ENCODE data around the gene LRRC32. TPM values are rescaled to one million over a fixed set of nuclear protein-coding genes. Genes with fewer than 3 reads are reported as not detected.

Gene LRRC32
- total and polyA plus RNA-seq, 10 of the 15 experiments (the other 5 are each of a cell fraction or from before 2014, with no cell fraction given) = 0.56 to 20.8 (median 7.4) TPM

DNA sequence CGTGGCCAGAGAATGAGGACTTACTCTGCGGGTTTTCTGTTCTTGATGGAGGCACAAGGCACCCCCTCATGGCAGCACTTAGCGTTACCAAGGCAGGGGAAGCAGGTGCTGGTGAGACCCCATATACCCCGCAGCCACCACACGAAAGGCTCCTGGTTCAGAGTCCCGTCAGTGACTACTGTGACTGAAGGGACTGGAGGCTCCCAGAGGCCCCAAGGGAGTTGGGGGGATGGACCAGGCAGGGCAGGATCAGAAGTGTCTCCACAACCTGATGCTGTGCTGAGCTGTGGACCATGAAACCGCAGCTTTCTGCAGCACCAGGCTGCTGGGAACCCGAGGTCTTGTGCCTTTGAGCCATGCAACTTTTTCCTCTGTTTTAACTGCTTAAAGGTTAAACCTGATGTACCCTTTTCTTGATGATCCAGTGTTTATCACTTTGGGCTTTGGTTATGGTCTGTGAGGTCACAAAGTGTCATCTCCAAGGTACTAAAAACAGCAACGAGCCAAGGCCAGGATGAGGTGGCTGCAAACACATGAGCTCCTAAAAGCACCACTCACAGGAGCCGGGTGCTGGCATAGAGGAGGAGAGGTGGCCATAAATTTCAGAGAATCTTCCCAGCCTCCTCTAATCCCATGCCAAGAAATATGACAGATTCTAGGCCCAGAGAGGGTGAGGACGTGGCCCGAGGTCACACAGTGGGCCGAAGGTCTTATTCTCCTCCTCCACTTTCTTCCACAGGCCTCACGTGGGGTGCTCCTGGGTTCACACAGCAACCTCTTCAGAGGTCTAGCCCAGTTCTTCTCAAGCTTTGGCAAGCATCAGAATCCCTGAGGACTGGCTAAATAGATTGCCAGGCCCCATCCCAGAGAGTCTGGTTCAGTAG, 4.2 kb upstream of the LRRC32 start:
- ChIA-PET RAD21 (ENCODE audit: unreplicated experiment) (interaction anchor here (1.1 to 14.5 kb wide), 7 partner anchors 11 to 466 kb away, joined by 3 to 187 read pairs (median 23); no protein-coding TSS in a partner anchor), CTCF (interaction anchor here (0.7 to 17.2 kb wide), 8 partner anchors 12 to 124 kb away, joined by 3 to 273 read pairs (median 4); no protein-coding TSS in a partner anchor), POLR2A (interaction anchor here (1.2 to 2.2 kb wide), 2 partner anchors 45 to 63 kb away, joined by 3 to 7 read pairs; no protein-coding TSS in a partner anchor), SMC1A (ENCODE audit: uncharacterized antibody, unreplicated experiment) (interaction anchor here (0.6 to 7.1 kb wide), 12 partner anchors 10 to 81 kb away, joined by 3 to 50 read pairs (median 6); no protein-coding TSS in a partner anchor)
- H3K79me2 ChIP-seq (ENCODE audit: control insufficient read depth, insufficient read depth, low read length) = no peaks in the 10 kb centered on the region
- H4K20me1 ChIP-seq (ENCODE audit: control insufficient read depth, insufficient read depth) = no peaks in the 10 kb centered on the region
- DNase-seq (ENCODE audit: low read depth, low spot score) = peak; percentile 59
- ATAC-seq = peak; percentile 49
- H3K4me2 ChIP-seq (ENCODE audit: control insufficient read depth, insufficient read depth) = peak overlapping the region; percentile 77
- no peaks in the 10 kb centered on the region for H3K9me3 ChIP-seq (replicated peaks; ENCODE audit: control insufficient read depth, insufficient read depth, low read length)
- intact Hi-C loops (cut with micrococcal nuclease; ENCODE audit: unreplicated experiment) (loop anchor here (10.0 kb wide), 1 partner anchor 300 kb away; no protein-coding TSS in a partner anchor), in situ Hi-C loops (cut with MboI) (loop anchor here (5.0 to 10.0 kb wide), 2 partner anchors 47 to 440 kb away; no protein-coding TSS in a partner anchor)
- no peak overlapping the region for H2AFZ ChIP-seq (ENCODE audit: control insufficient read depth, low read depth, low read length)
- H3K36me3 ChIP-seq (ENCODE audit: control insufficient read depth in 2 of 2, insufficient read depth in 2 of 2, low read length in 1 of 2) = no peaks in the 10 kb centered on the region
- H3K27me3 ChIP-seq (replicated peaks in 1 of 2; ENCODE audit: control insufficient read depth in 2 of 2, insufficient read depth in 2 of 2, low read length in 1 of 2) = peaks cover 0 to 5% of the 10 kb centered on the region in 2 experiments; a peak in 1 of 4 replicates
- no TSS peak for BruUV-seq (replicated peaks)
- no peak overlapping the region for H3K4me3 ChIP-seq
- FAIRE-seq = peak; percentile 49
- WGBS (ENCODE audit: insufficient coverage, insufficient replicate concordance, low lambda C conversion rate, missing lambda C conversion rate) = 30% methylated on average over 14 of the region's 14 CpGs
- H3K27ac ChIP-seq (ENCODE audit: control insufficient read depth, insufficient read depth) = peak overlapping the region; percentile 71; the same call in 1 of the 2 replicates
- H3K4me1 ChIP-seq (ENCODE audit: control insufficient read depth, insufficient read depth, low read length) = peaks cover 54% of the 10 kb centered on the region
- no peak overlapping the region for H3K9ac ChIP-seq (ENCODE audit: control insufficient read depth, insufficient read depth, low read length)
- peak; percentile 68 to 77; a peak in 3 of 4 replicates for TF ChIP-seq BHLHE40 (IDR thresholded peaks at IDR 0.05; ENCODE audit: borderline replicate concordance in 1 of 2, low read depth in 2 of 2, low read length in 1 of 2)
- no peak for TF ChIP-seq TAF1 (IDR thresholded peaks at IDR 0.05; ENCODE audit: borderline replicate concordance, low read depth, low read length)
- TF ChIP-seq CBFB (IDR thresholded peaks at IDR 0.05; ENCODE audit: low read depth) = peak; percentile 91
- peak; percentile 44; the same call in 1 of the 2 replicates for TF ChIP-seq NR2F1 (conservative IDR thresholded peaks at IDR 0.05)
- TF ChIP-seq, protein P1, sequence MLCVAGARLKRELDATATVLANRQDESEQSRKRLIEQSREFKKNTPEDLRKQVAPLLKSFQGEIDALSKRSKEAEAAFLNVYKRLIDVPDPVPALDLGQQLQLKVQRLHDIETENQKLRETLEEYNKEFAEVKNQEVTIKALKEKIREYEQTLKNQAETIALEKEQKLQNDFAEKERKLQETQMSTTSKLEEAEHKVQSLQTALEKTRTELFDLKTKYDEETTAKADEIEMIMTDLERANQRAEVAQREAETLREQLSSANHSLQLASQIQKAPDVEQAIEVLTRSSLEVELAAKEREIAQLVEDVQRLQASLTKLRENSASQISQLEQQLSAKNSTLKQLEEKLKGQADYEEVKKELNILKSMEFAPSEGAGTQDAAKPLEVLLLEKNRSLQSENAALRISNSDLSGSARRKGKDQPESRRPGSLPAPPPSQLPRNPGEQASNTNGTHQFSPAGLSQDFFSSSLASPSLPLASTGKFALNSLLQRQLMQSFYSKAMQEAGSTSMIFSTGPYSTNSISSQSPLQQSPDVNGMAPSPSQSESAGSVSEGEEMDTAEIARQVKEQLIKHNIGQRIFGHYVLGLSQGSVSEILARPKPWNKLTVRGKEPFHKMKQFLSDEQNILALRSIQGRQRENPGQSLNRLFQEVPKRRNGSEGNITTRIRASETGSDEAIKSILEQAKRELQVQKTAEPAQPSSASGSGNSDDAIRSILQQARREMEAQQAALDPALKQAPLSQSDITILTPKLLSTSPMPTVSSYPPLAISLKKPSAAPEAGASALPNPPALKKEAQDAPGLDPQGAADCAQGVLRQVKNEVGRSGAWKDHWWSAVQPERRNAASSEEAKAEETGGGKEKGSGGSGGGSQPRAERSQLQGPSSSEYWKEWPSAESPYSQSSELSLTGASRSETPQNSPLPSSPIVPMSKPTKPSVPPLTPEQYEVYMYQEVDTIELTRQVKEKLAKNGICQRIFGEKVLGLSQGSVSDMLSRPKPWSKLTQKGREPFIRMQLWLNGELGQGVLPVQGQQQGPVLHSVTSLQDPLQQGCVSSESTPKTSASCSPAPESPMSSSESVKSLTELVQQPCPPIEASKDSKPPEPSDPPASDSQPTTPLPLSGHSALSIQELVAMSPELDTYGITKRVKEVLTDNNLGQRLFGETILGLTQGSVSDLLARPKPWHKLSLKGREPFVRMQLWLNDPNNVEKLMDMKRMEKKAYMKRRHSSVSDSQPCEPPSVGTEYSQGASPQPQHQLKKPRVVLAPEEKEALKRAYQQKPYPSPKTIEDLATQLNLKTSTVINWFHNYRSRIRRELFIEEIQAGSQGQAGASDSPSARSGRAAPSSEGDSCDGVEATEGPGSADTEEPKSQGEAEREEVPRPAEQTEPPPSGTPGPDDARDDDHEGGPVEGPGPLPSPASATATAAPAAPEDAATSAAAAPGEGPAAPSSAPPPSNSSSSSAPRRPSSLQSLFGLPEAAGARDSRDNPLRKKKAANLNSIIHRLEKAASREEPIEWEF (IDR thresholded peaks at IDR 0.05; ENCODE audit: insufficient replicate concordance, low read depth, low read length) = no peak
- TF ChIP-seq BCL3 (IDR thresholded peaks at IDR 0.05; ENCODE audit: borderline replicate concordance, insufficient read depth, low read depth, low read length, poor library complexity, severe bottlenecking) = peak; percentile 71
- no peak for TF ChIP-seq CREB1 (IDR thresholded peaks at IDR 0.05; ENCODE audit: low read depth)
- TF ChIP-seq RELB (IDR thresholded peaks at IDR 0.05; ENCODE audit: low read depth) = peak; percentile 44; the same call in 1 of the 2 replicates
- TF ChIP-seq PML (IDR thresholded peaks at IDR 0.05; ENCODE audit: low read length) = no peak
- TF ChIP-seq IKZF1 (conservative IDR thresholded peaks at IDR 0.05) = peak; percentile 66
- TF ChIP-seq ATF7 (IDR thresholded peaks at IDR 0.05; ENCODE audit: low read depth) = 0 out of 2 replicates have a peak, but pooled peaks have one; percentile 11
- TF ChIP-seq GABPA (IDR thresholded peaks at IDR 0.05; ENCODE audit: low read depth) = no peak
- TF ChIP-seq PAX5 (IDR thresholded peaks at IDR 0.05; ENCODE audit: borderline replicate concordance, low read depth, low read length) = peak; percentile 89; the same call in 1 of the 2 replicates
